HL-60 (cell line): ENCODE data around the gene ATP1A2.

Source experiments
- CTCF ChIP-seq: IDR thresholded peaks from one replicate; pipeline ENCODE4 v1.5.1; 2011; ENCODE audit warnings: low read length, control low read depth, inconsistent platforms; ENCODE audit not compliant: insufficient read depth
- GABPA ChIP-seq: IDR thresholded peaks from 2 replicates; pipeline ENCODE4 v1.6.1; 2012; ENCODE audit warnings: low read depth
- REST ChIP-seq: IDR thresholded peaks from 2 replicates; pipeline ENCODE4 v1.6.1; 2012; ENCODE audit warnings: low read depth; ENCODE audit not compliant: insufficient replicate concordance

GRCh38 chr1:160117709-160118183, 2.2 kb downstream of the ATP1A2 start:
- TF ChIP-seq CTCF (no peak), GABPA (no peak), REST (no peak)
